HepG2 (cell line): ENCODE results near the gene NEK9. TPM values are rescaled to one million over a fixed set of nuclear protein-coding genes. Genes with fewer than 3 reads are reported as not detected.

Source experiments
- ATAC-seq: fragments of 200-7000 bp; cut with Tn5 transposase; 3 replicates; pipeline ENCODE4 v1.9.1; 2020; ENCODE audit warnings: mild to moderate bottlenecking, moderate library complexity
- BruUV-seq: library from RNA; stranded (reverse); fragments of 400-500 nt; replicated peaks from 2 replicates; lab custom pipeline; 2021; lab: Mats Ljungman, UMichigan
- CTCF ChIA-PET: fragments of 300-600 bp; formaldehyde crosslinking; extraction: SDS; loops from one replicate; lab custom pipeline; 2021; ENCODE audit warnings: low total read pairs, inconsistent platforms, low intra/inter-chr PET ratio; lab: Yijun Ruan, JAX
- POLR2A ChIA-PET: fragments of 350-600 bp; sonication (Branson Sonifier 250); formaldehyde crosslinking; loops from one replicate; lab custom pipeline; 2020; ENCODE audit warnings: antibody characterized with exemption, inconsistent platforms; lab: Yijun Ruan, JAX
- DNase-seq: peaks from one replicate; pipeline ENCODE4 v3.0.0-alpha.2; 2015; ENCODE audit warnings: low spot score
- FAIRE-seq: peaks from 3 replicates; lab custom pipeline; 2011; peaks lifted over from hg19 to GRCh38; lab: Jason Lieb, UNC
- H2AFZ ChIP-seq: one replicate; pipeline ENCODE4 v1.6.1; 2011; ENCODE audit warnings: low read length, inconsistent platforms
- H3K27ac ChIP-seq: fragments of 300-600 bp; 3 replicates; pipeline ENCODE4 v1.8.0; 2011; ENCODE audit warnings: mixed run types, mild to moderate bottlenecking, mixed read lengths, low read length, inconsistent platforms; ENCODE audit not compliant: insufficient read depth; ENCODE audit errors: extremely low read length
- H3K27me3 ChIP-seq, 2 experiments: fragments of 200-600 bp in 1 of 2; 2 replicates in 1 of 2; 3 replicates in 1 of 2; pipeline versions ENCODE4 v1.6.0 to v1.8.0; 2011; ENCODE audit warnings: low read length in 2 of 2, mild to moderate bottlenecking in 2 of 2, moderate library complexity in 2 of 2, inconsistent platforms in 1 of 2; ENCODE audit not compliant: insufficient read depth in 2 of 2, control insufficient read depth in 1 of 2
- H3K36me3 ChIP-seq, 2 experiments: fragments of 200-600 bp in 1 of 2; replicated peaks in 1 of 2; 2 replicates in 1 of 2; 3 replicates in 1 of 2; pipeline versions ENCODE4 v1.5.1 to v1.8.0; 2011; ENCODE audit warnings: low read length in 2 of 2, inconsistent platforms in 1 of 2; ENCODE audit not compliant: insufficient read depth in 2 of 2, control insufficient read depth in 1 of 2
- H3K4me1 ChIP-seq: 2 replicates; pipeline ENCODE4 v1.5.1; 2012; ENCODE audit warnings: low read length, inconsistent platforms; ENCODE audit not compliant: insufficient read depth
- H3K4me2 ChIP-seq: 2 replicates; pipeline ENCODE4 v1.6.0; 2011; ENCODE audit warnings: low read depth, low read length, inconsistent platforms
- H3K4me3 ChIP-seq, 3 experiments: fragments of 200-600 bp in 1 of 3; sonication (generic), shearing (Covaris generic) in 1 of 3; replicated peaks in 1 of 3; 2 replicates each; pipeline ENCODE4 v1.5.1; 2011 to 2016; ENCODE audit warnings: low read length in 3 of 3, inconsistent platforms in 2 of 3, low read depth in 2 of 3, mild to moderate bottlenecking in 2 of 3, control low read depth in 1 of 3, mixed read lengths in 1 of 3; ENCODE audit not compliant: insufficient read depth in 1 of 3
- H3K79me2 ChIP-seq: one replicate; pipeline ENCODE4 v1.6.1; 2011; ENCODE audit warnings: low read length, inconsistent platforms; ENCODE audit not compliant: insufficient read depth
- H3K9ac ChIP-seq: 2 replicates; pipeline ENCODE4 v1.6.0; 2011; ENCODE audit warnings: mild to moderate bottlenecking, low read depth, low read length, inconsistent platforms; ENCODE audit not compliant: insufficient read depth
- H3K9me3 ChIP-seq: 2 replicates; pipeline ENCODE4 v1.5.1; 2012; ENCODE audit warnings: mild to moderate bottlenecking, low read length
- H4K20me1 ChIP-seq: 2 replicates; pipeline ENCODE4 v1.6.0; 2011; ENCODE audit warnings: inconsistent platforms, mild to moderate bottlenecking, low read length, moderate library complexity; ENCODE audit not compliant: insufficient read depth
- ARNT2 ChIP-seq: sonication (generic); formaldehyde crosslinking; IDR thresholded peaks from 2 replicates; pipeline ENCODE4 v1.8.0; 2022; ENCODE audit warnings: mild to moderate bottlenecking, low read depth, missing genetic modification reagents, moderate library complexity
- CAMTA2 ChIP-seq: sonication (generic); formaldehyde crosslinking; IDR thresholded peaks from 2 replicates; pipeline ENCODE4 v1.4.0; 2020; ENCODE audit warnings: mild to moderate bottlenecking, missing genetic modification reagents, borderline replicate concordance
- EHMT2 ChIP-seq: fragments of 200-600 bp; sonication (generic); IDR thresholded peaks from 2 replicates; pipeline ENCODE4 v1.7.0; 2017; ENCODE audit warnings: antibody characterized with exemption, low read depth, low read length, borderline replicate concordance
- KLF9 ChIP-seq: IDR thresholded peaks from 2 replicates; pipeline ENCODE4 v1.6.1; 2016; ENCODE audit warnings: low read depth
- MBNL3 ChIP-seq: fragments of 250-450 bp; sonication (Bioruptor Pico); conservative IDR thresholded peaks from 2 replicates; pipeline ENCODE4 v1.8.0; 2022; ENCODE audit warnings: mild to moderate bottlenecking, inconsistent platforms
- NFE2L1 ChIP-seq: sonication (generic); formaldehyde crosslinking; IDR thresholded peaks from 2 replicates; pipeline ENCODE4 v1.4.0; 2020; ENCODE audit warnings: missing genetic modification reagents, mild to moderate bottlenecking, borderline replicate concordance
- PPARG ChIP-seq: conservative IDR thresholded peaks from 2 replicates; pipeline ENCODE4 v1.6.1; 2016; ENCODE audit warnings: missing biosample characterization, missing genetic modification reagents
- REPIN1 ChIP-seq: sonication (generic); formaldehyde crosslinking; IDR thresholded peaks from 2 replicates; pipeline ENCODE4 v1.8.0; 2022; ENCODE audit warnings: missing genetic modification reagents, low read depth, mild to moderate bottlenecking, borderline replicate concordance
- SNAI1 ChIP-seq: sonication (generic); formaldehyde crosslinking; IDR thresholded peaks from 2 replicates; pipeline ENCODE4 v1.5.0; 2020; ENCODE audit warnings: mild to moderate bottlenecking, missing genetic modification reagents, borderline replicate concordance
- SRSF1 ChIP-seq: fragments of 200-400 bp; formaldehyde crosslinking; optimal IDR thresholded peaks from 2 replicates; pipeline ENCODE3; 2017; ENCODE audit warnings: mild to moderate bottlenecking, low read depth, low read length, moderate library complexity
- TRIM24 ChIP-seq: sonication (generic); formaldehyde crosslinking; IDR thresholded peaks from 2 replicates; pipeline ENCODE4 v1.8.0; 2022; ENCODE audit warnings: mild to moderate bottlenecking, missing genetic modification reagents
- TSC22D2 ChIP-seq: sonication (generic); formaldehyde crosslinking; IDR thresholded peaks from 2 replicates; pipeline ENCODE4 v1.5.1; 2020; ENCODE audit warnings: missing genetic modification reagents, mild to moderate bottlenecking, borderline replicate concordance
- ZFX ChIP-seq: sonication (generic); formaldehyde crosslinking; IDR thresholded peaks from 2 replicates; pipeline ENCODE4 v1.4.0; 2020; ENCODE audit warnings: mild to moderate bottlenecking, low read depth, missing genetic modification reagents, moderate library complexity
- ZNF674 ChIP-seq: sonication (generic); formaldehyde crosslinking; IDR thresholded peaks from 2 replicates; pipeline ENCODE4 v1.5.0; 2020; ENCODE audit warnings: low read depth, mild to moderate bottlenecking, missing genetic modification reagents
- ZSCAN9 ChIP-seq: IDR thresholded peaks from 2 replicates; pipeline ENCODE4 v1.6.1; 2016; ENCODE audit warnings: borderline replicate concordance
- in situ Hi-C: cut with HindIII; loops from 2 replicates; pipeline ENCODE4 v1.10.0; 2017; ENCODE audit warnings: low pct_unique_long_range_greater_than_20kb; ENCODE audit not compliant: extremely low pct_ligation_motif_present
- intact Hi-C: fragments of 100-400 bp; cut with micrococcal nuclease; formaldehyde crosslinking; loops from one replicate; pipeline ENCODE4 v1.10.0; 2022; ENCODE audit not compliant: unreplicated experiment
- polyA plus RNA-seq, 8 experiments: library from polyadenylated mRNA; depleted of rRNA in 3 of 8; stranded (reverse) in 7 of 8; unstranded in 1 of 8; fragments of >200 nt; fragmentation: Illumina TruSeq in 4 of 8; extraction: Trizol in 4 of 8; gene quantifications; 2 replicates each; pipeline versions ENCODE4 v1.2.1 to v1.2.3, GENCODE V29; 2011 to 2016; ENCODE audit warnings: low read depth in 4 of 8, missing spikeins in 1 of 8, mixed read lengths in 1 of 8; ENCODE audit not compliant: insufficient read depth in 1 of 8
- total RNA-seq, 5 experiments: library from RNA; depleted of rRNA; stranded (reverse); fragments of >200 nt; fragmentation: Illumina TruSeq; extraction: Trizol; gene quantifications; 2 replicates each; pipeline ENCODE4 v1.2.3, GENCODE V29; 2016; ENCODE audit warnings: low read depth in 1 of 5
- TF ChIP-seq, protein P1 (sequence below): sonication (generic); formaldehyde crosslinking; IDR thresholded peaks from 2 replicates; pipeline ENCODE4 v1.8.1; 2022; ENCODE audit warnings: mild to moderate bottlenecking, missing genetic modification reagents

The NEK9 gene
- total and polyA plus RNA-seq, 2 of the 13 experiments (the other 11 are each of a cell fraction or from before 2014, with no cell fraction given): 16.5 to 27.3 TPM

DNA sequence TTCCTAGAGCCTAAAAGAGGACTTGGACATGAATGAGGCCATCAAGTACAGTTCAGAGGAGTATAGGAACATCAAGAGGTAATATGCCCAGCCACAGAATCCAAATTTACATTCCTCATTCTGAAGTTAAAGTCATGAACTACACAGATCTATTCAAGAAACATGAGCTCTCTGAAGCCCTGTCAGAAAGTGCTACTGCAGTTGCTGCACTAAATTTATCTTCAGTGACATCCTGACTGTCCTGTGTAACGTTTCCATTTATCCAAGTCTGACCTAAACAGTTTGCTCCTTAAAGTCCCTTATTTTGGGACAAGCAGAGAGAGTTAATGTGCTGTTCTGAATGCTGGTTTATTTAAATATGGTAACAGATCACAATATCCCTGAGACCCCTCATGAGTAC lies 28.2 kb downstream of the NEK9 start (continued):
- no peak for TF ChIP-seq ZNF674 (CRISPR knock-in tag)

- ChIA-PET CTCF (no interaction called here), POLR2A (no interaction called here)
- no peak for DNase-seq
- intact Hi-C loops: no loop called here
- peaks cover 10 to 52% of the 10 kb centered on the region in 2 experiments for H3K36me3 ChIP-seq
- no TSS peak for BruUV-seq
- H3K9ac ChIP-seq: no peak overlapping the region
- TF ChIP-seq PPARG (no peak), KLF9 (no peak), TRIM24 (CRISPR knock-in tag) (no peak), CAMTA2 (CRISPR knock-in tag) (no peak), ARNT2 (no peak), NFE2L1 (CRISPR knock-in tag) (no peak), SNAI1 (CRISPR knock-in tag) (no peak), MBNL3 (CRISPR knock-in tag) (no peak), EHMT2 (no peak), REPIN1 (no peak), ZFX (CRISPR knock-in tag) (no peak), ZSCAN9 (no peak), SRSF1 (no peak), TSC22D2 (CRISPR knock-in tag) (no peak)
- TF ChIP-seq, protein P1, sequence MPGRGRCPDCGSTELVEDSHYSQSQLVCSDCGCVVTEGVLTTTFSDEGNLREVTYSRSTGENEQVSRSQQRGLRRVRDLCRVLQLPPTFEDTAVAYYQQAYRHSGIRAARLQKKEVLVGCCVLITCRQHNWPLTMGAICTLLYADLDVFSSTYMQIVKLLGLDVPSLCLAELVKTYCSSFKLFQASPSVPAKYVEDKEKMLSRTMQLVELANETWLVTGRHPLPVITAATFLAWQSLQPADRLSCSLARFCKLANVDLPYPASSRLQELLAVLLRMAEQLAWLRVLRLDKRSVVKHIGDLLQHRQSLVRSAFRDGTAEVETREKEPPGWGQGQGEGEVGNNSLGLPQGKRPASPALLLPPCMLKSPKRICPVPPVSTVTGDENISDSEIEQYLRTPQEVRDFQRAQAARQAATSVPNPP: no peak
- H3K4me1 ChIP-seq: no peaks in the 10 kb centered on the region
- ATAC-seq: no peak
- no peak overlapping the region for H3K4me2 ChIP-seq
- no peaks in the 10 kb centered on the region for H3K79me2 ChIP-seq
- H4K20me1 ChIP-seq: no peaks in the 10 kb centered on the region
- no peaks in the 10 kb centered on the region for H3K9me3 ChIP-seq
- in situ Hi-C loops: no loop called here
- no peak overlapping the region for H3K27ac ChIP-seq
- no peak for FAIRE-seq
- no peak overlapping the region for H3K4me3 ChIP-seq
- H2AFZ ChIP-seq: no peak overlapping the region
- no peaks in the 10 kb centered on the region for H3K27me3 ChIP-seq
Observed at GRCh38 chr14:75098212-75098611, 28.6 kb downstream of the NEK9 start.
